GM13977 (cell line): ENCODE results near the gene PPP1R2B.
"Not testable (repeated sequence)": the region's sequence is repeated elsewhere in the genome, so short reads cannot be mapped to it uniquely, and the experiment has no call there.

ENCODE experiments used
- DNase-seq: peaks from one replicate; pipeline ENCODE4 v3.0.0; 2012; ENCODE audit warnings: low spot score
- in situ Hi-C: fragments of 300-500 bp; cut with MboI; formaldehyde crosslinking; loops from one replicate; pipeline ENCODE4 v1.12.0; 2022; ENCODE audit warnings: low sequenced_read_pairs, low pct_unique_long_range_greater_than_20kb, mixed read lengths, inconsistent platforms; ENCODE audit not compliant: unreplicated experiment
- TF ChIP-seq, protein P1 (sequence below): IDR thresholded peaks from 2 replicates; pipeline ENCODE4 v1.5.1; 2012; ENCODE audit warnings: mild to moderate bottlenecking, control low read depth; ENCODE audit not compliant: insufficient read depth; ENCODE audit errors: extremely low read depth, missing control alignments

The PPP1R2B gene

GRCh38 chr5:156851880-156852279, 1.8 kb downstream of the PPP1R2B start:
- in situ Hi-C loops: no loop called here
- TF ChIP-seq, protein P1, sequence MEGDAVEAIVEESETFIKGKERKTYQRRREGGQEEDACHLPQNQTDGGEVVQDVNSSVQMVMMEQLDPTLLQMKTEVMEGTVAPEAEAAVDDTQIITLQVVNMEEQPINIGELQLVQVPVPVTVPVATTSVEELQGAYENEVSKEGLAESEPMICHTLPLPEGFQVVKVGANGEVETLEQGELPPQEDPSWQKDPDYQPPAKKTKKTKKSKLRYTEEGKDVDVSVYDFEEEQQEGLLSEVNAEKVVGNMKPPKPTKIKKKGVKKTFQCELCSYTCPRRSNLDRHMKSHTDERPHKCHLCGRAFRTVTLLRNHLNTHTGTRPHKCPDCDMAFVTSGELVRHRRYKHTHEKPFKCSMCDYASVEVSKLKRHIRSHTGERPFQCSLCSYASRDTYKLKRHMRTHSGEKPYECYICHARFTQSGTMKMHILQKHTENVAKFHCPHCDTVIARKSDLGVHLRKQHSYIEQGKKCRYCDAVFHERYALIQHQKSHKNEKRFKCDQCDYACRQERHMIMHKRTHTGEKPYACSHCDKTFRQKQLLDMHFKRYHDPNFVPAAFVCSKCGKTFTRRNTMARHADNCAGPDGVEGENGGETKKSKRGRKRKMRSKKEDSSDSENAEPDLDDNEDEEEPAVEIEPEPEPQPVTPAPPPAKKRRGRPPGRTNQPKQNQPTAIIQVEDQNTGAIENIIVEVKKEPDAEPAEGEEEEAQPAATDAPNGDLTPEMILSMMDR: no peak
- DNase-seq: no peak

DNA sequence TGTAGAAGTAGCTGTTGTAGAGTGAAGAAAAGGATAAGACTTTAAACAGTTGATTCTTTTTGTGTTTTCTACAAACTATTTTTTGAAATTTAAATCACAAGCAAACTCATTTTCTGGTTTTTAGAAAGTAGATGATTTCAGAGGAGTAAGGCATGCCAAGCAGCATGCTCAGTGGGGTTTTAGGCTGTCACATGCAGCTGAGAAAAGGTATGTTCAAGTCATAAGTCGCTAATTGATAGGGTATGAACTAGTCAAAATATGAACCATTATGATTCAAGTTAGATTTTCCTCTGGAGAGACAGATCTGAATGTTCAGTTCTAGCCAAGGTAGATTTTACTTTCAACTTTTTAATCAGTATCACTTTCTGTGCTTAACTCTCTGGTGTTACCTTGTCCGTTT, 3.0 kb downstream of the PPP1R2B start:
- in situ Hi-C loops, DNase-seq: not testable (repeated sequence)

DNA sequence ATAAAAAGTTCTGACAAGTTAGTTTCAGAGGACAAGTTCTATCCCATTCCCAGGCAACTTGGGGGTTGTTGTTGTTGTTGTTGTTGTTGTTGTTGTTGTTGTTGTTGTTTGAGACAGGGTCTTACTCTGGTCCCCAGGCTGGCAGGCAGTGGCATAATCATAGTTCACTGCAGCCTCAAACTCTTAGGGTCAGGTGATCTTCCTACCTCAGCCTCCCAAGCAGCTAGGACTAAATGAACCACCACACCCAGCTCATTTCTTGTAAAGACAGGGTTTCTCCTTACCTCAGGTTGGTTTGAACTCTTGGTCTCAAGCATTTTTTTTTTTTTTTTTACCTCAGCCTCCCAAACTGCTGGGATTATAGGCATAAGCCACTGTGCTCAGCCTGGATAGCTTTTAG, 15.3 kb downstream of the PPP1R2B start:
- DNase-seq: no peak
- TF ChIP-seq, protein P1: no peak
- in situ Hi-C loops: no loop called here

- in situ Hi-C loops: no loop called here
- TF ChIP-seq, protein P1: no peak
- no peak for DNase-seq
These were observed 20.4 kb downstream of the PPP1R2B start for GRCh38 chr5:156870498-156870839.

- TF ChIP-seq, protein P1: no peak
- no peak for DNase-seq
- in situ Hi-C loops: no loop called here
These were observed 21.1 kb downstream of the PPP1R2B start for GRCh38 chr5:156871212-156871611.

GRCh38 chr5:156879665-156880285, 29.7 kb downstream of the PPP1R2B start:
- TF ChIP-seq, protein P1: no peak
- DNase-seq: peak; percentile 13
- in situ Hi-C loops: no loop called here

- TF ChIP-seq, protein P1: no peak
- in situ Hi-C loops: no loop called here
- no peak for DNase-seq
These were observed 33.3 kb downstream of the PPP1R2B start for GRCh38 chr5:156883316-156883875.
